Stimulated activated CD4-positive, alpha-beta T cell treated with anti-CD3 and anti-CD28 coated beads, Interleukin-1b, Interleukin-23, amount 100 ng/mL, for 48 hours (primary cell): Measurements from ENCODE around the gene CACNA1F.

Experiments used
- DNase-seq: peaks from one replicate; pipeline ENCODE4 v3.0.0-alpha.2; 2020

Gene CACNA1F

DNA sequence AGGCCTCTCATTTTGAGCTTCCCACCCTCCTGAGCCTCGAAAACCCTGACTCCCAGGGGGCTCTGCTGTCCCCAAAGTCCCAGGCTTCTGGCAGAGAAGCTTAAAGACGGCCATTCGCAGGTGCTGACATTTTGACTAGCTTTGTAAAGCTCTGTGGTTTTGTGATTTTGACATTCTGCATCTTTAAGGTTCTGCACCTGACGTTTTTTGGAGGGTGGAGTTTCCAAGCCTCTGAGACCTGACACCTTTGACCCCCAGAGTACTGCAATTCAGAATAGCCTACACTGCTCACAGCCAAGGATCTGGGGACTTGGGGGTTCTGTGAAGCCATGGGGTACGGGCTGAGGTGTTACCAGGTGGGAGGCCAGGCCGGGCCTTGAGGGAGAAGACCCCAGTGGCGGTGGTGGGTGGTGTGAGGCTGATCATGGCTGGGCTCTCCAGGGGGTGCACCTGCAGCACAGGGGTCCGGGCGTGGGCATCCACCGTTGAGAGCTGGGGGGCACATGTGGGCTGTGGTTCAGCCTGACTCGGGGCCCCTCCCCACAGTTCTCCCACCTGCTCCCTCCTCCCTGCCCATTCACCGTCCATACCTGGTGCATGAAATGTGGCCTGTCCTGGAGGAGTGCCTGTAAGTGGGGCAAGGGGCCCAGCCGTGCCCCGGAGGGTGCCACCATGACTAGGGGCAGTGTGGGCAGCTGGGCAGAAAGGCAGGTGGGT lies 24.1 kb upstream of the CACNA1F start:
- no peak for DNase-seq

GRCh38 chrX:49256268-49256995 lies 23.3 kb upstream of the CACNA1F start:
- DNase-seq: no peak

DNA sequence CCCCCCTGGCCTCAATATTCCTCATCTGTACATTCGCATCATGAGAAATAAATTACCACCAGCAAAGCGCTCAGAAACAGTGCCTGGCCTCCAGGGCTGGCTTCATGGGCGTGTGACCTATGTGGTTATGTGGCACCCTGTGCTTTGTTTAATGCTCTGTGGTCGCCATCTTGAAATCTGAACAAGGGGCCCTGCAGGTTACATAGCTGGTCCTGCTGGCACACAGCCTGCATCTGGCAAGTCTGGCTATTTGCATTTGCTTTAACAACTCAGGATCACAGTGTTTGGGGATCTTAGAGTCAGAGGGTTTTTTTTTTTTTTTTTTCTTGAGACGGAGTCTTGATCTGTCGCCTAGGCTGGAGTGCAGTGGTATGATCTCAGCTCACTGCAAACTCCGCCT lies 21.5 kb upstream of the CACNA1F start:
- DNase-seq: no peak

GRCh38 chrX:49251325-49251724 lies 18.2 kb upstream of the CACNA1F start:
- DNase-seq: no peak

GRCh38 chrX:49250578-49250977 lies 17.4 kb upstream of the CACNA1F start:
- no peak for DNase-seq

DNA sequence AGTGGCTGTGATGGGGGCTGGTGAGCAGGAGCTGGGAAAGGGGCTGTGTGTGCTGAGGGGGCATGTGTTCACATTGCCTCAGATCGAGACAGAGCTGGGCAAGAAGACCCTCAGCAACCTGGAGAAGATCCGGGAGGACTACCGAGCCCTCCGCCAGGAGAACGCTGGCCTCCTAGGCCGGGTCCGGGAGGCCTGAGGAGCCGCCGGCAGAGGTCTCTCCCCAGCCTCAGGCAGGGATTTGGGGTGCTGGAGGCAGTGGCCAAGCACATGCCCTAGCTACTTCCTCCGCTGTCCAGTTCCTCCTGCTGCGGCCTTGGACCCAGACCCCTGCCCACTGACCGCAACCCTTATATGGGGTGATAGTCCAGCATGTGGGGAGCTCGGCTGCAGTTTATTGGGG lies 16.9 kb upstream of the CACNA1F start:
- no peak for DNase-seq

GRCh38 chrX:49249616-49250015 lies 16.5 kb upstream of the CACNA1F start:
- no peak for DNase-seq

DNA sequence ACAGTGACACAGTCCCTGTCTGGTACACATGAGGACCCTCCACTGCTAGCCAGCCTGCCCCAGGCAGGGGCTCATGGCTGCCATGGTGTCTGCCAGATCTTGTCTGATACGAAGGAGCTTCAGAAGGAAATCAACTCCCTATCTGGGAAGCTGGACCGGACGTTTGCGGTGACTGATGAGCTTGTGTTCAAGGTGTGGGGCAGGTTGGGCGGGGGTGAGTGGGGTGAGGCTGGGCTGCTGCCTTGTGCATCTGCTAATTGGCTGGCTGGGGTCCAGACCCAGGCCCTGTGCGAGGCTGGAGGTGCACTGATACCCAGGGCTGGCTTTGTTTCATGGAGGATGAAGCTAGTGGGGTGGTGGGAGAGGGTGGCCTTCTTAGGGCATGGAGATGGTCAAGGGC lies 15.9 kb upstream of the CACNA1F start:
- no peak for DNase-seq

GRCh38 chrX:49247916-49248811 lies 15.0 kb upstream of the CACNA1F start:
- DNase-seq: no peak

- DNase-seq: no peak
Measured at GRCh38 chrX:49247346-49247745, 14.2 kb upstream of the CACNA1F start.

GRCh38 chrX:49246541-49246940 lies 13.4 kb upstream of the CACNA1F start:
- no peak for DNase-seq

DNA sequence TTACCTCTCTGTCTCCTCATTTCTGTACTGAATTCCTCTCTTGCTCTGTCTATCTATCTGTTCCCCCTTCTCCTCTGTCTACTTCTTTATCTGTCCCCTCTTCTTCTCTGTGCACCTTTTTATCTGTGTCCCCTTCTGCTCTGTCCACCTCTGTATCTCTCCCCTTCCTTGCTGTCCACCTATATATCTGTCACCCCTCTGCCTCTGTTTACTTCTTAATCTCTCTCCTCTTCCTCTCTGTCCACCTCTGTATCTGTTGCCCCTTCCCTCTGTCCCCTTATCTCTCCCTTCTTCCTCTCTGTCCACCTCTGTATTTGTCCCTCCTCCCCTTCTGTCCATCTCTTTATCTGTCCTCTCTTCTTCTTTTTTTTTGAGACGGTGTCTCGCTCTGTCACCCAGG lies 11.1 kb upstream of the CACNA1F start:
- DNase-seq: no peak

DNA sequence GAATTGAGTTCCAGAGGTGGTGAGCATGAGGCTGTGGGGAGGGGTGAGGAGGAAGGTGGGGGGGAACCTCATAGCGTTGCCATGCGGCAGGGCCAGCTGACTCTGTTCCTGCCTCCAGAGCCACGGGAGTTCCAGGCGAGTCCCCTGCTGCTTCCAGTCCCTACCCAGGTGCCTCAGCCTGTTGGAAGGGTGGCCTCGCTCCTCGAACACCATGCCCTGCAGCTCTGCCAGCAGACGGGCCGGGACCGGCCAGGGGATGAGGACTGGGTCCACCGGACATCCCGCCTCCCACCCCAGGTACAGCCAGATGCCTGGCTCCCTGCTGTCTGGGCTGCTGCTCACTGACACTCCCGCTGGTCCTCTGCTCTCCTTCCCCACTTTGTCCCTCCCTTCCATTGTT lies 10.0 kb upstream of the CACNA1F start:
- DNase-seq: no peak

DNA sequence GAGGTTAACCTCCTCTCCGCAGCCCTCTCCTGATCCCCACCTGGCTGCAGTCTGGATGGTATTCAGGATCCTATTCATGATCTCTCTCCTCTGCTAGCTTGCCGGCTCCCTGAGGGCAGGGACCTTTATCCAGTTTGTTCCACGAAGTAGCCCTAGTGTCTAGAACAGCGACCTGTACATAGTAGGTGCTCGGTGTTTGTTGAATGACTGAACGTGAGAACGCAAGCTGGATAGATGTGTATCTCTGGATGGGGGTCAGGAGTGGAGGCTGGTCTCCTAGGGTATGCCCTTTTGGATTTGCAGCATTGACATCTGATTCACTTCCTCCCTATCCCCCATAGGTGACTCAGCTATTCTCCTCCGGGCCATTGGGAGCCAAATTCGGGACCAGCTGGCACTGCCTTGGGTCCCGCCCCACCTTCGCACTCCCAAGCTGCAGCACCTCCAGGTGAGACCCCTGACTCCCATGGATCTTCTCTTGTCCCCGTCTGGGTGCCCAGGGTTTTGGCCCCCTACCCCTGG lies 9.5 kb upstream of the CACNA1F start:
- DNase-seq: no peak

DNA sequence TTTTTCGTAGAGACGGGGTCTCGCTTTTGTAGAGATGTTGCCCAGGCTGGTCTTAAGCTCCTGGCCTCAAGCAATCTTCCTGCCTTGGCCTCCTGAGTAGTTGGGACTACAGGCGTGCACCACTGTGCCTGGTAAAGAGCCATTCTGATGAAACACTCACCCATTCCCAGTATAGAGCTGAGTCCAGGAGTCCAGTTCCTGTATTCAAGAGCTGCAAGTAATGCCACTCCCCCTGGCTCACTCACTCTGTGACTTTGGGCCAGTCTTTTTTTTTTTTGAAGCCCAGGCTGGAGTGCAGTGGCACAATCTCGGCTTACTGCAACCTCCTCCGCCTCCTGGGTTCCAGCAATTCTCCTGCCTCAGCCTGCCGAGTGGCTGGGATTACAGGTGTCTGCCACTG lies 5.6 kb upstream of the CACNA1F start:
- DNase-seq: no peak

DNA sequence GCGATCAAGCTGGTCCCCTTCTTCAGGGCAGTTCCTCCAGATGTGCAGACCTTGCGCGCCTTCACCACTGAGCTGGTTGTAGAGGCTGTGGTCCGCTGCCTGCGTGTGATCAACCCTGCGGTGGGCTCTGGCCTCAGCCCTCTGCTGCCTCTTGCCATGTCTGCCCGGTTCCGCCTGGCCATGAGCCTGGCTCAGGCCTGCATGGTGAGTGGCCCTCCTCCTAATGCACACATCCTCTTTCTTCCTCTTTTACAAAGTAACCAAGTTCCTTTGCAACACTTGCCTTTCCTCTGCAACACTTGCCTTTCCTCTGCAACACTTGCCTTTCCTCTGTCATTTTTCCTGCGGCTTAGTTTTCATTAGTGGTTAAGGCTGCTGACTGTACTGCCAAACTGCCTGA lies 3.9 kb upstream of the CACNA1F start:
- DNase-seq: no peak

DNA sequence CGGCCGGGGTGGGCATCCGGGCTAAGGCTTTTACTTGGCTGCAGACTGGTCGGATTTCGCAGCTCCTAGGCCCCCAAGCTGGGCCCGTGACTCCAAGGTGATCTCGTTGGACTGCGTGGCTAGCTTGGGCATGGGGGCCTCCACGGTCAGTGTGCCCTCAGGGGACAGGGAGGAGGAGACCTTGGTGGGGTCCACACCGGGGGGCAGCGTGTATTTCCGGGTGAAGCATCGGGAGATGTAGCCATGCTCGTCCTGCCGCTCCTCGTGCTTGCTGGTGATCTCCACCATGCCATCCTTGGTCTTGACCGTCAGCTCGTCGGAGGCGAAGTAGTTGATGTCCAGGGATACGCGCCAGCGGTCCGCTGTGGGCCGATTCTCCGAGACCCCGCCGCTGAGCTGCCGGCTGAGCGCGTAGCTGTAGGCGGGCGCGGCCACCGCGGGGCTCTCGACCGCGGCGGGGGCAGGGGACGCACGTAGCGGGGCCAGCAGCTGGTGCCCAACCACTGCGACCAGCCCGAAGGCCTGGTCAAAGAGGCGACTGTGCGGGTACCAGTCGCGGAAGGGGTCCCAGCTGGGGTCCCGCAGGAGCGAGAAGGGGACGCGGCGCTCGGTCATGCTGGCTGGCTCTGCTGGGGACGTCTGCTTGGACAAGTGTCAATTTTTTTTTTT lies 881 bp upstream of the CACNA1F start:
- DNase-seq: no peak

GRCh38 chrX:49232525-49232924 lies 615 bp downstream of the CACNA1F start:
- DNase-seq: no peak

DNA sequence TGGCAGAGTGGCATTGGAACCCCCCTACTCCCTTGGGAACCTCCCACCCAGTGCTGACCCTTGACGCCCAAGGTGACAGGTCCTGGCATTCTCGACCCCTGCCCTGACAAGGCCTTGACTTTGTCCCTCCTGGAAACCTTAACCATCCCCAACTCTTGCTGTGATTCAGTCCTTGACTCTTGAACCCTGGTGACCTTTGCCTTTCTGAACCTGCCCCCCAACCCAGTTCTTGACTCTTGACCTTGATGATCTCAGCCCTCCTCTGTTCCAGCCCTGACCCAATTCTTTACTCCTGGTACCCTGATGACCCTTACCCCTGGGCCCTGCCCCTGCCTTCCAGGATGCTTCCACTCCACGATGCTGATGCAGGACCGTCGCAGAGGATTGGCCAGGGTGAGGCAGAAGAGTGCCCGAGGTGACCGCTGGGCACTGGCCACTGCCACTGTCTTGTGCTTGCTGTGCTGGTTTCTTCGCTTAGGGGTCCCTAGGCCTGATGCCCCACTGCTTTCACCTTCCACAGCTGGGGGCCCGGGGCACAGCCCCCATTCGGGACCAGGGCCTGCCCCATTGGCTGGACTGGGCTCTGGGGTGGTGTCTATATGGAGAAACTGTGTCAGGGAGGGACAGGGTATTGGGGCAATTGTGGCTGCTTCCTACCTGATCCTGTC lies 1.7 kb downstream of the CACNA1F start:
- no peak for DNase-seq

DNA sequence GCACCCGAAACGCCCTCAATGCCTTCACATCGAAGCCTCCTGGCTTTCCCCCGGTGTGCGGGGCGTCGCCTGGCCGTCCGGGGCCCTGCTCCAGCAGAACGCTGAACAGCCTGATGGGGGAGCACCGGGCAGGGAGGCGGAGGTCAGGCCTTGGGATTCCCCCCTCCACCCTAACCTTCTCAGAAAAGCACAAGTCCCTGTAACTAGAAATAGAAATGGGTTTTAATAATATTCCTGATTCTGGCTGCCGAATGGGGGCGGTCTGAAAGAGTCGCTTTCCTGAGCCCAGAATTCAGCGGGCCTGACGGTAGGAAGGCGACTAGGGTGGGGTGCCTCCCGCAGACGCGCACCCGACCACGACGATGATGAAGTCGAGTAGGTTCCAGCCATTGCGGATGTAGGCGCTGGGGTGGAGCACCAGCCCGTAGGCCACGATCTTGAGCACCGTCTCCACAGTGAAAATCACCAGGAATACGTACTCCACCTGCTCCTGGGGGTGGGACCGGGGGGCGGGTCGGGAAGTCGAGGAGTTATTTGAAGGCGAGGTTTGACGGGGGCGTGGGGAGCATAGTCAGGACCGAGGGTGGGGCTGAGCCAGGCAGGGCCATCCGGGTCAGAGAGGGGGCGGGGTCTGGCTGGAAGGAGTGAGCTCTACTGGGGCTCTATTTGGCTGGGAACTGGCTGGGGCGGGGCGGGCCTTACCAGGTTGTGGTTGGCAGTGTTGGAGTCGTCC lies 2.5 kb downstream of the CACNA1F start:
- DNase-seq: peak; percentile 66

DNA sequence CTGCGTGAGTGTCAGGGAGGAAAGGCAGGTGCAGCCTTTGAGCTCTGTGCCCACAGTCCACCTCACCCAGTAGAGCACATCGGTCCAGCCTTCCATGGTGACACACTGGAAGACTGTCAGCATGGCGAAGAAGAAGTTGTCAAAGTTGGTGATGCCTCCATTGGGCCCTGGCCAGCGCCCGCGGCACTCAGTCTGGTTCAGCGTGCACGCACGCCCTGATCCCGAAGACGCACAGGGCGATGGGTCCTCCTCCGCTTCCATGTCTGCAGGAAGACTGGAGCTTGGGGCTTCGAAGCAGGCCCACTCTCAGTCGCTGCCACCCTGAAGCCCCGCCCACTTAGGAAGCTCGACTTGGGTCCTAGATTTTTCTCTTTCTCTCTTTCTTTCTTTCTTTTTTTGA lies 5.0 kb downstream of the CACNA1F start:
- DNase-seq: no peak

- DNase-seq: no peak
Measured at GRCh38 chrX:49227726-49228125, 5.4 kb downstream of the CACNA1F start.
